HG03196 (cell line): Measurements from ENCODE around the gene HSD11B2.
A peak's percentile ranks its signal among the peaks of the same experiment; 100 is the strongest.

Source experiments
- ATAC-seq: cut with Tn5 transposase; IDR thresholded peaks from one replicate; pipeline ENCODE4 v1.9.1; 2021; ENCODE audit not compliant: unreplicated experiment

Gene HSD11B2

GRCh38 chr16:67470359-67470758, 39.4 kb downstream of the HSD11B2 start:
- ATAC-seq: no peak

GRCh38 chr16:67471758-67472384, 41.0 kb downstream of the HSD11B2 start:
- ATAC-seq: no peak

- no peak for ATAC-seq
Measured at GRCh38 chr16:67474551-67475455, 43.9 kb downstream of the HSD11B2 start.

- no peak for ATAC-seq
Measured at GRCh38 chr16:67477960-67478554, 47.1 kb downstream of the HSD11B2 start.

- peak; percentile 93 for ATAC-seq
Measured at GRCh38 chr16:67480833-67481560, 50.1 kb downstream of the HSD11B2 start, which contains the start of gene ATP6V0D1. Gene ATP6V0D1, minus strand, starts transcription at chr16:67481157. Its CDS starts 71 bp downstream, at chr16:67481086.

GRCh38 chr16:67481561-67482232, 50.8 kb downstream of the HSD11B2 start:
- ATAC-seq: no peak

GRCh38 chr16:67482233-67482924, 51.5 kb downstream of the HSD11B2 start:
- no peak for ATAC-seq

GRCh38 chr16:67483150-67483549, 52.2 kb downstream of the HSD11B2 start, which contains the start of gene AGRP:
Gene AGRP, minus strand, starts transcription at chr16:67483547. Its CDS starts 149 bp downstream, at chr16:67483398.
- ATAC-seq: no peak

- ATAC-seq: no peak
Measured at GRCh38 chr16:67483731-67484525, 53.0 kb downstream of the HSD11B2 start.

GRCh38 chr16:67486805-67487204, 55.9 kb downstream of the HSD11B2 start:
- ATAC-seq: no peak
